ENCODE results near the gene DNAH3.

- TF ChIP-seq EZH2 (IDR thresholded peaks at IDR 0.05; ENCODE audit: insufficient read depth, poor library complexity, severe bottlenecking) (no peak), EZH2phosphoT487 (IDR thresholded peaks at IDR 0.05; ENCODE audit: insufficient read depth, low read depth) (no peak)
These were observed 80.1 kb downstream of the DNAH3 start for GRCh38 chr16:21070564-21070963.

Measured in GM23248 (cell line).